ENCODE data around the gene RAPGEF1.

GRCh38 chr9:131692612-131693562, 47.0 kb downstream of the RAPGEF1 start:
- TF ChIP-seq JUND (IDR thresholded peaks at IDR 0.05; ENCODE audit: borderline replicate concordance, low read depth, low read length): no peak
- no peak for TF ChIP-seq JUND (tag; IDR thresholded peaks at IDR 0.05; ENCODE audit: borderline replicate concordance, low read depth, low read length)
- TF ChIP-seq TBP (optimal IDR thresholded peaks at IDR 0.05; ENCODE audit: low read depth, low read length): no peak
- TF ChIP-seq POLR2AphosphoS5 (IDR thresholded peaks at IDR 0.05; ENCODE audit: control insufficient read depth, insufficient read depth, low read depth, low read length): no peak
- TF ChIP-seq PREB (CRISPR knock-in tag; IDR thresholded peaks at IDR 0.05): no peak
- TF ChIP-seq BRF2 (IDR thresholded peaks at IDR 0.05; ENCODE audit: borderline replicate concordance, insufficient read depth, insufficient read length): no peak
- no peak for TF ChIP-seq ZFP36 (IDR thresholded peaks at IDR 0.05; ENCODE audit: low read depth, low read length, partially characterized antibody)
- TF ChIP-seq ZNF398 (CRISPR knock-in tag; IDR thresholded peaks at IDR 0.05): no peak
- TF ChIP-seq ZBTB8A (IDR thresholded peaks at IDR 0.05; ENCODE audit: partially characterized antibody): no peak
- TF ChIP-seq BCLAF1 (IDR thresholded peaks at IDR 0.05; ENCODE audit: borderline replicate concordance in 1 of 2, control insufficient read depth in 1 of 2, low read depth in 2 of 2, low read length in 1 of 2): no peak
- TF ChIP-seq E2F1 (CRISPR knock-in tag; IDR thresholded peaks at IDR 0.05): no peak
